ENCODE data around the gene MAP2K4. TPM values are rescaled to one million over a fixed set of nuclear protein-coding genes. Genes with fewer than 3 reads are reported as not detected.

MAP2K4 gene
- total and polyA plus RNA-seq, 2 experiments from 2014 or later, result 43.4 to 76.9 TPM

- no peak for TF ChIP-seq CTCF (IDR thresholded peaks at IDR 0.05; ENCODE audit: low read depth, low read length)
- Histone ChIP-seq H3K4me1 (ENCODE audit: low read depth) (no peaks in the 10 kb centered on the region), H3K27ac (no peak overlapping the region), H3K9me3 (ENCODE audit: low read depth) (no peaks in the 10 kb centered on the region), H3K27me3 (no peaks in the 10 kb centered on the region), H3K36me3 (no peaks in the 10 kb centered on the region), H3K4me3 (no peak overlapping the region)
- DNase-seq (ENCODE audit: low read depth in 1 of 2, low spot score in 1 of 2), result no peak
These were observed 64.6 kb downstream of the MAP2K4 start for GRCh38 chr17:12085076-12085949.

DNA sequence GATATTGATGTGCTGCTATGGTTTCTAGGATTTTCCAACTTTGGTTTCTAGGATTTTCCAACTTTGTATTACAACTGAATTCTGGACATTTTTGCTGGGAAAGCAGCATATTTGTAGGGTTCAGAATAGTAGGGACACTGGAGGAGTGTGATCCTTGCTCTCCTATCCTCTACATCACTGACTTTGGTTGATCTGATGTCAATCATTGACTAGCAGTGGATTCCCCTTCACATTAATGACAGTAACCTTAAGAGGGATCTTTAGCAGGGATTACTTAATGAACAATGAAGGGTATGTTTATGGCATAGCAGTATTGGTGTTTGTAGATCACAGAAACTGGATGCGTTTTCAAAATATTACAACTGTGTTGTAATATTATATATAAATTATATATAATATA lies 67.4 kb downstream of the MAP2K4 start:
- Histone ChIP-seq H3K4me3 (no peak overlapping the region), H3K27ac (no peak overlapping the region), H3K36me3 (no peaks in the 10 kb centered on the region), H3K4me1 (ENCODE audit: low read depth) (peaks cover 2% of the 10 kb centered on the region), H3K9me3 (ENCODE audit: low read depth) (no peaks in the 10 kb centered on the region), H3K27me3 (no peaks in the 10 kb centered on the region)
- TF ChIP-seq CTCF (IDR thresholded peaks at IDR 0.05; ENCODE audit: low read depth, low read length), result no peak
- DNase-seq (ENCODE audit: low read depth in 1 of 2, low spot score in 1 of 2), result no peak

GRCh38 chr17:12089809-12090384 lies 69.2 kb downstream of the MAP2K4 start:
- H3K4me3 ChIP-seq, result no peak overlapping the region
- H3K36me3 ChIP-seq, result no peaks in the 10 kb centered on the region
- H3K27me3 ChIP-seq, result no peaks in the 10 kb centered on the region
- peak in 1 of 2 donors; percentile 28 for DNase-seq (ENCODE audit: low read depth in 1 of 2, low spot score in 1 of 2)
- H3K4me1 ChIP-seq (ENCODE audit: low read depth), result peaks cover 5% of the 10 kb centered on the region
- peak overlapping the region; percentile 7 for H3K27ac ChIP-seq
- no peaks in the 10 kb centered on the region for H3K9me3 ChIP-seq (ENCODE audit: low read depth)
- no peak for TF ChIP-seq CTCF (IDR thresholded peaks at IDR 0.05; ENCODE audit: low read depth, low read length)

GRCh38 chr17:12094336-12094735 lies 73.7 kb downstream of the MAP2K4 start:
- H3K36me3 ChIP-seq, result peaks cover 4% of the 10 kb centered on the region

GRCh38 chr17:12095522-12095921 lies 74.8 kb downstream of the MAP2K4 start:
- H3K27ac ChIP-seq, result no peak overlapping the region
- DNase-seq (ENCODE audit: low read depth in 1 of 2, low spot score in 1 of 2), result no peak
- H3K4me1 ChIP-seq (ENCODE audit: low read depth), result peaks cover 5% of the 10 kb centered on the region
- H3K9me3 ChIP-seq (ENCODE audit: low read depth), result no peaks in the 10 kb centered on the region
- no peaks in the 10 kb centered on the region for H3K27me3 ChIP-seq
- no peak overlapping the region for H3K4me3 ChIP-seq
- TF ChIP-seq CTCF (IDR thresholded peaks at IDR 0.05; ENCODE audit: low read depth, low read length), result no peak
- peaks cover 4% of the 10 kb centered on the region for H3K36me3 ChIP-seq

More at GRCh38 chr17:12094336-12094735, 73.7 kb downstream of the MAP2K4 start:
- H3K27ac ChIP-seq, result no peak overlapping the region
- H3K4me1 ChIP-seq (ENCODE audit: low read depth), result peaks cover 5% of the 10 kb centered on the region
- no peaks in the 10 kb centered on the region for H3K27me3 ChIP-seq
- no peak for DNase-seq (ENCODE audit: low read depth in 1 of 2, low spot score in 1 of 2)
- no peak for TF ChIP-seq CTCF (IDR thresholded peaks at IDR 0.05; ENCODE audit: low read depth, low read length)
- no peak overlapping the region for H3K4me3 ChIP-seq
- H3K9me3 ChIP-seq (ENCODE audit: low read depth), result no peaks in the 10 kb centered on the region

All from cardiac muscle cell (in vitro differentiated cells and primary cell).